Activated T-cell treated with anti-CD3 and anti-CD28 coated beads, Interleukin-2, amount 50 U/mL, for 24 hours (primary cell): ENCODE data around the gene C19orf73.
"Not testable (repeated sequence)": the region's sequence is repeated elsewhere in the genome, so short reads cannot be mapped to it uniquely, and the experiment has no call there.

Experiments used
- DNase-seq: peaks from one replicate; pipeline ENCODE4 v3.0.0-alpha.2; 2020
- H3K27ac Mint-ChIP-seq: 2 replicates; pipeline ENCODE4 v1.8.0; 2020; ENCODE audit warnings: mild to moderate bottlenecking, mixed read lengths
- H3K27me3 Mint-ChIP-seq: 2 replicates; pipeline ENCODE4 v1.8.0; 2020; ENCODE audit warnings: mixed read lengths
- H3K36me3 Mint-ChIP-seq: 2 replicates; pipeline ENCODE4 v1.8.0; 2020; ENCODE audit warnings: low read depth, mixed read lengths
- H3K4me1 Mint-ChIP-seq: 2 replicates; pipeline ENCODE4 v1.8.0; 2020; ENCODE audit warnings: low read depth, mixed read lengths
- H3K4me3 Mint-ChIP-seq: 2 replicates; pipeline ENCODE4 v1.8.0; 2020; ENCODE audit warnings: mild to moderate bottlenecking, moderate library complexity, mixed read lengths
- H3K9me3 Mint-ChIP-seq: 2 replicates; pipeline ENCODE4 v1.8.0; 2020; ENCODE audit warnings: mixed read lengths

Gene C19orf73

GRCh38 chr19:49135686-49136085 lies 16.7 kb upstream of the C19orf73 start:
- peaks cover 12% of the 10 kb centered on the region for H3K4me1 Mint-ChIP-seq
- H3K9me3 Mint-ChIP-seq: no peaks in the 10 kb centered on the region
- no peak overlapping the region for H3K27ac Mint-ChIP-seq
- DNase-seq: no peak
- no peak overlapping the region for H3K4me3 Mint-ChIP-seq
- peaks cover 8% of the 10 kb centered on the region for H3K27me3 Mint-ChIP-seq
- no peaks in the 10 kb centered on the region for H3K36me3 Mint-ChIP-seq

DNA sequence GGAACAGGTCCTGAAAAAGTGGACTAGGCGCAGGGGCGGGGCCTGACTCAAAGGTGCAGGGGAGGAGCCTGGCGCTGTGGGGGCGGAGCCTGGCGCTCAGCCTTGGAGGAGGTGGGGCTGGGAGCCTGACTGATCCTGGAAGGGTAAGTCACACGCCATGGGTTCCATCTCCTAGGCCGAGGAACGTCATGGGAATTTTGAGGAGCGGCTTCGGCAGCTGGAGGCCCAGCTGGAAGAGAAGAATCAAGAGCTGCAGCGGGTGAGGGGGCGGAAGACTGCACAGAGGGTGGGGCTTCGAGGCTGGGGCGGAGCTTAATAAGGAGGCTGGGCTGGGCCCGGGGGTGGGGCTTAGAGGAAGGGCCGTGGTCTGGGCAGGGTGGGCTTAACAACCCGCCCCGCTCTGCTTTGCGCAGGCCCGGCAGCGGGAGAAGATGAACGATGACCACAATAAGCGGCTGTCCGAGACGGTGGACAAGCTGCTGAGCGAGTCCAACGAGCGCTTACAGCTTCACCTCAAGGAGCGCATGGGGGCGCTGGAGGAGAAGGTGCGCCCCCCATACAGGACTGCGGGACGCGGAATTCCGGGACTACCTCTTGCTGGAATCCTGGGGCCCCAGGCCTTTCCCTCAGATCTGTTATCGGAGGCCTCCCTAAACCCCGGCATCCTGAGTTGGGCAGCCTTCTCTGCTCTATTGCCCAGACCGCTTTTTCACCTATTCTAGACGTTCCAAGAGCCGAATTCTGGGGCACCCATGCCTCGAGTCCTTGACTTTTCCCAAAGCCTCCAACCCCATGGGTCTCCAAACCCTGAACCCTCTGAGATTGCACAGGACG lies 14.9 kb upstream of the C19orf73 start:
- H3K9me3 Mint-ChIP-seq: no peaks in the 10 kb centered on the region
- peak overlapping the region; percentile 33 for H3K4me3 Mint-ChIP-seq
- no peak overlapping the region for H3K27ac Mint-ChIP-seq
- H3K36me3 Mint-ChIP-seq: no peaks in the 10 kb centered on the region
- peaks cover 20% of the 10 kb centered on the region for H3K4me1 Mint-ChIP-seq
- DNase-seq: peak; percentile 75
- peaks cover 8% of the 10 kb centered on the region for H3K27me3 Mint-ChIP-seq

GRCh38 chr19:49132974-49133609 lies 14.1 kb upstream of the C19orf73 start:
- peak overlapping the region; percentile 18 for H3K4me3 Mint-ChIP-seq
- no peak overlapping the region for H3K27ac Mint-ChIP-seq
- H3K4me1 Mint-ChIP-seq: peaks cover 27% of the 10 kb centered on the region
- H3K36me3 Mint-ChIP-seq: no peaks in the 10 kb centered on the region
- no peaks in the 10 kb centered on the region for H3K9me3 Mint-ChIP-seq
- H3K27me3 Mint-ChIP-seq: peaks cover 8% of the 10 kb centered on the region
- DNase-seq: peak; percentile 52

DNA sequence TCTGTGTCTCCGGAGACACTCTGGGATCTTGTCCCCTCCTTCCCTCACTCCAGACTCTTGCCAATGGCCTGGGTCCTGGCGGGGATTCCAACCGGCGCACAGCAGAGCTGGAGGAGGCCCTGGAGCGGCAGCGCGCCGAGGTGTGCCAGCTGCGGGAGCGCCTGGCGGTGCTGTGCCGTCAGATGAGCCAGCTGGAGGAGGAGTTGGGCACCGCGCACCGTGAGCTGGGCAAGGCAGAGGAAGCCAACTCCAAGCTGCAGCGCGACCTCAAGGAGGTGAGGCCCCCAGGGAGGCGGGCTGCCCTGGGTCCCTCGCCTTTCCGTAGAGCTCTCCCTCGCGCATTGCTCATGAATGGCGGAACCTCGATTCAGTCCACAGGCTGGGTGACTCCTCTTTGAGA lies 11.4 kb upstream of the C19orf73 start:
- H3K27ac Mint-ChIP-seq: no peak overlapping the region
- H3K4me3 Mint-ChIP-seq: no peak overlapping the region
- H3K9me3 Mint-ChIP-seq: no peaks in the 10 kb centered on the region
- DNase-seq: no peak
- H3K27me3 Mint-ChIP-seq: peaks cover 8% of the 10 kb centered on the region
- no peaks in the 10 kb centered on the region for H3K36me3 Mint-ChIP-seq
- H3K4me1 Mint-ChIP-seq: peaks cover 31% of the 10 kb centered on the region

DNA sequence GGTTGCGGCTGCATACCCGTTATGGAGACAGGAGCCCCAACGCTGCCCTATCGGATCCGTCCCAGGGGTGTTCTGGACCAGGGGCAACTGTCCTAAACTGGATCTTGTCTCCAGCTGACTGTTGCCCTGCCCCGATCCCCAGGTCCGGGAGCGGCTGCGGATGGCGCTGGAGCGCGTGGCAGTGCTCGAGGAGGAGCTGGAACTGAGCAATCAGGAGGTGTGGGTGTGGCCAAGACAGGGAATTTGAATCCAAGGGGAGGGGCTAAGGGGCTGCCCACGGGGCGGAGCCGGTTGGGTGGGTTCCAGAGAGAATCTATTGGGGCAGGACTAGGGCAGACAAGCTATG lies 10.3 kb upstream of the C19orf73 start:
- no peaks in the 10 kb centered on the region for H3K36me3 Mint-ChIP-seq
- peaks cover 8% of the 10 kb centered on the region for H3K27me3 Mint-ChIP-seq
- H3K27ac Mint-ChIP-seq: no peak overlapping the region
- no peak for DNase-seq
- peak overlapping the region; percentile 79 for H3K4me3 Mint-ChIP-seq
- no peaks in the 10 kb centered on the region for H3K9me3 Mint-ChIP-seq
- H3K4me1 Mint-ChIP-seq: peaks cover 29% of the 10 kb centered on the region

DNA sequence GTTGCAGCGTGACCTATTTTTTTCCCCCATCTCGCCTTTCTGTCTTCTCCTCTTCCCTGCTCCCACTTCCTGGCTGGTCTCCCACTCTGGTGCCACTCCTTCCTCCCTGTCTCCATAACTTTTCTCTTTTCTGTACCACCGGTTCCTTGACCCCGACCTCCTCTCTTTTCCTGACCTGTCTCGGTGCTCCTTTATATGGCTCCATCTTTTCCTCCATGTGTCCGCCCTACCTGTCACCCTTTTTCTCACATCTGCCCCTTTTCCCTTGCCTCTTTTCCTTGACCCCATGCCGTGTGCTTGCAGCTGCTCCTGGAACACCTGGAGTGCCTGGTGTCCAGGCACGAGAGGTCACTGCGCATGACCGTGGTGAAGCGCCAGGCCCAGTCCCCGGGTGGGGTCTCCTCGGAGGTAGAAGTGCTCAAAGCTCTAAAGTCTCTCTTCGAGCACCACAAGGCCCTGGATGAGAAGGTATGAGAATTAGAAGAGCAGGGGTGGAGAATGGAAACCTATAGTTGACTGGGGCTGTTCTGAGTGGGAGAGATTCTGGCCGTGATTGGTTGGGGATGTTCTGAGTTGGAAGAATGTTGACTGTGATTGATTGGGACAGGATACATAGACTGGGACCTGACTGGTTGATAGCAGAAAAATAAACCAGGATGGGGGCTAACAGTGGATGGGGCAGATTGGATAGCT lies 9.7 kb upstream of the C19orf73 start:
- no peak overlapping the region for H3K27ac Mint-ChIP-seq
- no peaks in the 10 kb centered on the region for H3K36me3 Mint-ChIP-seq
- peaks cover 4% of the 10 kb centered on the region for H3K27me3 Mint-ChIP-seq
- H3K4me1 Mint-ChIP-seq: peaks cover 25% of the 10 kb centered on the region
- peak overlapping the region; percentile 79 for H3K4me3 Mint-ChIP-seq
- no peaks in the 10 kb centered on the region for H3K9me3 Mint-ChIP-seq
- no peak for DNase-seq

DNA sequence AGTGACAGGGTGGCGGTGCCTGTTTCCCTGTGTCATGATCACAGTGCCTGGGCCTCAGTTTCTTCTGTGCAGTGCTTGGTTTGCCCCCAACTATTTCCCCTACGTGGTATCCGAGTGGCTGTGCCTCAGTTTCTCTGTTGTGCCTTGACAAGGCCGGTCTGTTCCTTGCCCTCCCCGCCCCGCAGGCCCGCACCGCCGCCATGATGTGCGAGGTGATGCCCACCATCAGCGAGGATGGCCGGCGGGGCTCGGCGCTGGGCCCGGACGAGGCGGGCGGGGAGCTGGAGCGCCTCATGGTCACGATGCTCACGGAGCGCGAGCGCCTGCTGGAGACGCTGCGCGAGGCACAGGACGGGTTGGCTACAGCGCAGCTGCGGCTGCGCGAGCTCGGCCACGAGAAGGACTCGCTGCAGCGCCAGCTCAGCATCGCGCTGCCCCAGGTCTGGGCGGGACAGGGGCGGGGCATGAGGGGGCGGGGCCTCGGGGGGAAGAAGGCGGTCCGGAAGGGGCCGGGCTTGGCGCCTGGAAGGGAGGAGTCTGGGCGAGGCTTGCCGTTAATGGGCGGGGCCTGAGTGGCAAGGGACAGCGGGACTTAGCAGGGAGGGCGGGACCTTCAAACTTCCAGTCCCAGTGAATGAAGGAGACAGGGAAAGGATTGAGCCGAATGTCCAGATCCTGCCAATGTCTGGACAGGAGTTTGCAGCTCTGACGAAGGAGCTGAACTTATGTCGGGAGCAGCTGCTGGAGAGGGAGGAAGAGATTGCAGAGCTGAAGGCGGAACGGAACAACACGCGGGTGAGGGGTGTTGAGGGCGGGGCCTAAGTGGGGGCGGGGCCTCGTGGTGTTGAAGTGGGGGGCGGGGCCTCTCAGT lies 9.0 kb upstream of the C19orf73 start:
- no peaks in the 10 kb centered on the region for H3K27me3 Mint-ChIP-seq

GRCh38 chr19:49127225-49127624 lies 8.3 kb upstream of the C19orf73 start:
- peaks cover 19% of the 10 kb centered on the region for H3K4me1 Mint-ChIP-seq
- not testable (repeated sequence) for H3K36me3 Mint-ChIP-seq, H3K9me3 Mint-ChIP-seq, H3K27ac Mint-ChIP-seq, H3K4me3 Mint-ChIP-seq, DNase-seq, H3K27me3 Mint-ChIP-seq

More for the DNA sequence above, 9.0 kb upstream of the C19orf73 start:
- Mint-ChIP-seq H3K4me1 (peaks cover 20% of the 10 kb centered on the region), H3K36me3 (no peaks in the 10 kb centered on the region), H3K4me3 (peak overlapping the region; percentile 79), H3K9me3 (no peaks in the 10 kb centered on the region), H3K27ac (peak overlapping the region; percentile 93)
- DNase-seq: peak; percentile 98

DNA sequence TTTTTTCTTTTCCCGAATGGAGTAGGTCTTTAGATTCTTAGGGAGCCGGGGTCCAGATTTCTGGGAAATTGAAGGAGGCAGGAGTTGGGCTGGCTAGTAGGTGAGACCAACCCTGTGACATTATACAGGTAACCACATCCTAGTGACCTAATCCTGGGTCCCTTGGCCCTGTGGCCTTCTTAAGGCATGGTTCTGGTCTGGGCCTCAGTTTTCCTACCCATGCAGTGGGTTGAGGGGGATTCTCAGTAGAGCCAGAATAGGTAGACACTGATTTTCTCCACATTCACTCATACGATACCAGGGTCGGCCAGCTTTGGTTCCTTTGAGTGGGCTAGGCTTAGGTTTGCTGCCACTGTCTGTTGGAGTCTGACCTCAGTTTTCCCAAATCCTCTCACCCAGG lies 7.6 kb upstream of the C19orf73 start:
- H3K4me1 Mint-ChIP-seq: peaks cover 19% of the 10 kb centered on the region
- no peaks in the 10 kb centered on the region for H3K36me3 Mint-ChIP-seq
- H3K9me3 Mint-ChIP-seq: no peaks in the 10 kb centered on the region
- H3K4me3 Mint-ChIP-seq: no peak overlapping the region
- H3K27ac Mint-ChIP-seq: no peak overlapping the region
- DNase-seq: no peak
- no peaks in the 10 kb centered on the region for H3K27me3 Mint-ChIP-seq

GRCh38 chr19:49125025-49125731 lies 6.2 kb upstream of the C19orf73 start:
- no peaks in the 10 kb centered on the region for H3K36me3 Mint-ChIP-seq
- H3K9me3 Mint-ChIP-seq: no peaks in the 10 kb centered on the region
- peaks cover 25% of the 10 kb centered on the region for H3K4me1 Mint-ChIP-seq
- H3K27me3 Mint-ChIP-seq: peaks cover 8% of the 10 kb centered on the region
- no peak overlapping the region for H3K27ac Mint-ChIP-seq
- no peak overlapping the region for H3K4me3 Mint-ChIP-seq
- DNase-seq: no peak

DNA sequence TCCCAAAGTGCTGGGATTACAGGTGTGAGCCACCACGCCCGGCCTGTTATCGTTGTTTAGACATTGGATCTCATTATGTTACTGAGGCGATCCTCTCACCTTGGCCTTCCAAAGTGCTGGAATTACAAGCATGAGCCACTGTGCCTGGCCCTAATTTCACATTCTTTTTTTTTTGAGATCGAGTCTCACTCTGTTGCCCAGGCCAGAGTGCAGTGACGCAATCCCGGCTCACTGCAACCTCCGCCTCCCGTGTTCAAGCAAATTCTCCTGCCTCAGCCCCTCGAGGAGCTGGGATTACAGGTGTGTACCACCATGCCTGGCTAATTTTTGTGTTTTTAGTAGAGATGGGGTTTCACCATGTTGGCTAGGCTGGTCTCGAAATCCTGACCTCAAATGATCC lies 4.3 kb upstream of the C19orf73 start:
- DNase-seq, H3K9me3 Mint-ChIP-seq, H3K36me3 Mint-ChIP-seq, H3K4me3 Mint-ChIP-seq, H3K27ac Mint-ChIP-seq: not testable (repeated sequence)
- peaks cover 11% of the 10 kb centered on the region for H3K27me3 Mint-ChIP-seq
- peaks cover 16% of the 10 kb centered on the region for H3K4me1 Mint-ChIP-seq

- not testable (repeated sequence) for H3K9me3 Mint-ChIP-seq, DNase-seq, H3K36me3 Mint-ChIP-seq, H3K4me3 Mint-ChIP-seq, H3K27ac Mint-ChIP-seq
- Mint-ChIP-seq H3K4me1 (peaks cover 22% of the 10 kb centered on the region), H3K27me3 (peaks cover 11% of the 10 kb centered on the region)
Measured at GRCh38 chr19:49121841-49122240, 2.9 kb upstream of the C19orf73 start.

- DNase-seq: no peak
- Mint-ChIP-seq H3K9me3 (no peaks in the 10 kb centered on the region), H3K4me1 (peaks cover 24% of the 10 kb centered on the region), H3K27ac (no peak overlapping the region), H3K27me3 (peaks cover 11% of the 10 kb centered on the region), H3K4me3 (peak overlapping the region; percentile 74), H3K36me3 (peaks cover 5% of the 10 kb centered on the region)
Measured at GRCh38 chr19:49120868-49121267, 1.9 kb upstream of the C19orf73 start.

GRCh38 chr19:49120325-49120683 lies 1.4 kb upstream of the C19orf73 start:
- Mint-ChIP-seq H3K4me1 (peaks cover 24% of the 10 kb centered on the region), H3K27ac (peak overlapping the region; percentile 37)

More at GRCh38 chr19:49120325-49120683, 1.4 kb upstream of the C19orf73 start:
- H3K27me3 Mint-ChIP-seq: peaks cover 11% of the 10 kb centered on the region
- DNase-seq: no peak
- H3K4me3 Mint-ChIP-seq: peak overlapping the region; percentile 74
- peaks cover 5% of the 10 kb centered on the region for H3K36me3 Mint-ChIP-seq
- no peaks in the 10 kb centered on the region for H3K9me3 Mint-ChIP-seq
